ENCODE results near the gene BEND6. TPM values are rescaled to one million over a fixed set of nuclear protein-coding genes. Genes with fewer than 3 reads are reported as not detected.

The BEND6 gene
- total and polyA plus RNA-seq, 3 donors from 2014 or later, result 0.87 to 1.4 (median 1.0) TPM

DNA sequence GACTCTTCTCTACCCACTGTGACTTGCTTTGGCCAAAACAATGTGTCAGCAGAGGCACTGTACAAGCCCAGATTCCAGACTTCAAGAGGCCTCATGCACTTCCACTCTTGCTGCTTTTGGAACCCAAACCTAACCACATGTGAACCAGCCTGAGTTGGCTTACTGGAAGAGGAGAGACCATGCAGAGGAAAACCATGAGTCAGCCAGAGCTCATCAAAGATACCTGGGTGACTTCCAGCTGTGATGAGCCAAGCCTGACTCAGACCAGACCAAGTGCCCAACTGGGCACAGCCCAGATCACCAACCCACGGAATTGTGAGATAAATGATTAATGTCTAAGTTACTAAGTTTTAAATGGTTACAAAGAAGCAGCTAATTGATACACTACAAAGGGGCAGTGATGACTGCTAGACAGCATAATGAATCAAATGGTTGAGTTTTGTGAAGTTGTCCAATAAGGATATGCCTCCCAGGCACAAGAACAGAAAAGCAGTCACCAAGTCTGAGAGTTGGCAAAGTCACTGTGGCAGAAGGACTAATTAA lies 16.2 kb upstream of the BEND6 start:
- no peaks in the 10 kb centered on the region for H3K27me3 ChIP-seq
- H3K36me3 ChIP-seq (ENCODE audit: low read depth, missing control alignments), result no peaks in the 10 kb centered on the region
- no peaks in the 10 kb centered on the region for H3K9me3 ChIP-seq
- TF ChIP-seq, protein P1, sequence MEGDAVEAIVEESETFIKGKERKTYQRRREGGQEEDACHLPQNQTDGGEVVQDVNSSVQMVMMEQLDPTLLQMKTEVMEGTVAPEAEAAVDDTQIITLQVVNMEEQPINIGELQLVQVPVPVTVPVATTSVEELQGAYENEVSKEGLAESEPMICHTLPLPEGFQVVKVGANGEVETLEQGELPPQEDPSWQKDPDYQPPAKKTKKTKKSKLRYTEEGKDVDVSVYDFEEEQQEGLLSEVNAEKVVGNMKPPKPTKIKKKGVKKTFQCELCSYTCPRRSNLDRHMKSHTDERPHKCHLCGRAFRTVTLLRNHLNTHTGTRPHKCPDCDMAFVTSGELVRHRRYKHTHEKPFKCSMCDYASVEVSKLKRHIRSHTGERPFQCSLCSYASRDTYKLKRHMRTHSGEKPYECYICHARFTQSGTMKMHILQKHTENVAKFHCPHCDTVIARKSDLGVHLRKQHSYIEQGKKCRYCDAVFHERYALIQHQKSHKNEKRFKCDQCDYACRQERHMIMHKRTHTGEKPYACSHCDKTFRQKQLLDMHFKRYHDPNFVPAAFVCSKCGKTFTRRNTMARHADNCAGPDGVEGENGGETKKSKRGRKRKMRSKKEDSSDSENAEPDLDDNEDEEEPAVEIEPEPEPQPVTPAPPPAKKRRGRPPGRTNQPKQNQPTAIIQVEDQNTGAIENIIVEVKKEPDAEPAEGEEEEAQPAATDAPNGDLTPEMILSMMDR (IDR thresholded peaks at IDR 0.05), result no peak
- TF ChIP-seq POLR2A (IDR thresholded peaks at IDR 0.05), result no peak
- 47 to 63% methylated on average over 1 of the region's 1 CpG for WGBS, 2 donors
- no peak for DNase-seq
- H3K27ac ChIP-seq, result no peak overlapping the region
- no peaks in the 10 kb centered on the region for H3K4me1 ChIP-seq
- H3K4me3 ChIP-seq, result no peak overlapping the region
- intact Hi-C loops (cut with DNase I; ENCODE audit: low total_unique reads), result no loop called here

DNA sequence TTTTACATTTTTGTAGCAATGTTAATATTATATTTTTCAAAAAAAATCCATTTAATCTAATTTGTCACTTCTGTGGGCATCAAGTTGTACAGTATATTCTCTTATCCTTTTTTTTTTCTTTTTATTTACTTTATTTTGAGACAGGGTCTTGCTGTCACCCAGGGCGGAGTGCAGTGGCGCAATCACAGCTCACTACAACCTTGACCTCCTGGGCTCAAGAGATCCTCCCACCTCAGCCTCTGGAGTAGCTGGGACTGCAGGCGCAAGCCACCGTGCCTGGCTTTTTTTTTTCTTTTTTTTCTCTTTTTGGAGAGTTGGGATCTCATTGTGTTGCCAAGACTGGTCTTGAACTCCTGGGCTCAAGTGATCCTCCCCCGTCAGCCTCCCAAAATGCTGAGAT lies 14.4 kb upstream of the BEND6 start:
- Histone ChIP-seq H3K9me3 (no peaks in the 10 kb centered on the region), H3K4me3 (no peak overlapping the region), H3K36me3 (ENCODE audit: low read depth, missing control alignments) (no peaks in the 10 kb centered on the region), H3K4me1 (no peaks in the 10 kb centered on the region), H3K27ac (no peak overlapping the region), H3K27me3 (no peaks in the 10 kb centered on the region)
- 90 to 98% methylated on average over 5 of the region's 5 CpGs for WGBS, 2 donors
- intact Hi-C loops (cut with DNase I; ENCODE audit: low total_unique reads), result no loop called here
- no peak for DNase-seq
- no peak for TF ChIP-seq POLR2A (IDR thresholded peaks at IDR 0.05)
- TF ChIP-seq, protein P1 (IDR thresholded peaks at IDR 0.05), result no peak

DNA sequence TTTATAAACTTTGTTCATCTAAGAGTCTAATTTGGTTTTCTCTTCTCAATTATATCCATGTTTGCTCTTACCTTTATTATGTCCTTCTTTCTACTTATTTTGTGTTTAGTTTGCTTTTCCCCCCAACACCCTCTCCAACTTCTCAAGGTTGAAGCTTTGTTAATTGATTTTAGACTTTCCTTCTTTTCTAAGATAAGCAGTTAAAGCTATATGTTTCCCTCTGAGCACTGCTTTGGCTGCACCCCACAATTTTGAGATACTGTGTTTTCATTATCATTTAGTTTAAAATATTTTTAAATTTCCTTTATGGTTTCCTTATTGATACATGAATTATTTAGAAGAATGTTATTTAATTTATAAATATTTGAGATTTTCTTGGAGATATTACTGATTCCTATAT lies 13.9 kb upstream of the BEND6 start:
- DNase-seq, result no peak
- Histone ChIP-seq H3K27me3 (no peaks in the 10 kb centered on the region), H3K4me3 (no peak overlapping the region), H3K36me3 (ENCODE audit: low read depth, missing control alignments) (no peaks in the 10 kb centered on the region), H3K9me3 (no peaks in the 10 kb centered on the region), H3K4me1 (no peaks in the 10 kb centered on the region), H3K27ac (no peak overlapping the region)
- TF ChIP-seq, protein P1 (IDR thresholded peaks at IDR 0.05), result no peak
- no peak for TF ChIP-seq POLR2A (IDR thresholded peaks at IDR 0.05)
- intact Hi-C loops (cut with DNase I; ENCODE audit: low total_unique reads), result no loop called here

DNA sequence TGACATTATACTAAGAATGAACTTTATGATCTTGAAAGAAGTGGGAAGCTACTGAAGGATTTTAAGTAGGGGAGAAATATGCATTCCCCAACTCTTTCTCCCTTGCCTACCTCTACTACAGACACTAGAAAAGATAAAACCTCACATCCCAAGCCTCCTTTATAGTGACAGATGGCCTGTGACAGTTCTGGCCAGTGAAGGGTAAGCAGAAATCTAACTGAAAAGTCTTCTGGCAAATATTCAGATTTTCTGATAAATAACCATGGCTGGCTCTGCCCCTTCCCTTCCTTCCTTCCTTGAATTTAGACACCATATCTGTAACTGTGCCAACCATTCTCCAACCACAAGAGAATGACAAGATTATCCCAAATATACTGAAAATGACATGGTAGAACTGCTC lies 10.2 kb upstream of the BEND6 start:
- H3K27me3 ChIP-seq, result no peaks in the 10 kb centered on the region
- TF ChIP-seq, protein P1 (IDR thresholded peaks at IDR 0.05), result no peak
- no peak for TF ChIP-seq POLR2A (IDR thresholded peaks at IDR 0.05)
- no peak overlapping the region for H3K4me3 ChIP-seq
- H3K4me1 ChIP-seq, result no peaks in the 10 kb centered on the region
- no peak overlapping the region for H3K27ac ChIP-seq
- no peaks in the 10 kb centered on the region for H3K9me3 ChIP-seq
- H3K36me3 ChIP-seq (ENCODE audit: low read depth, missing control alignments), result no peaks in the 10 kb centered on the region
- intact Hi-C loops (cut with DNase I; ENCODE audit: low total_unique reads), result no loop called here
- DNase-seq, result no peak

DNA sequence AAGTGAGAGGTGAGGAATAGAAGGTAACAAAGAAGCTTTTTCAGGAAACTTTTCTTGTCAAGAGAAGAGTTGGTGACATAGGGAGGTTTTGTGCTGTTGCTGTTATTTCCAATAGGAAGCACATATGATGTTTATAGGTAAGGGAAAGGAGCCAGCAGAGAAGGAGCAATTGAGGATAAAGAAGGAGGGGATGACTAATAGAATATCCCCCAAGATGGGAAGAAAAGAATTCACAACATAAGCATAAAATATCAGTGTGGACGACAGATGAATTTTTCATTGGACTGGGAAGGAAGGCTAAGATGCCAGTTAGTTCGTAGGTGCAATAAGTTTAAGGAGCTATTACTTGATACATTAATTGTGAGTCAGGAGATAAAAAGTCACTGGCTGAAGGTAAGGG lies 8.5 kb upstream of the BEND6 start:
- Histone ChIP-seq H3K9me3 (no peaks in the 10 kb centered on the region), H3K4me1 (no peaks in the 10 kb centered on the region), H3K27ac (no peak overlapping the region), H3K4me3 (no peak overlapping the region), H3K36me3 (ENCODE audit: low read depth, missing control alignments) (no peaks in the 10 kb centered on the region), H3K27me3 (no peaks in the 10 kb centered on the region)
- intact Hi-C loops (cut with DNase I; ENCODE audit: low total_unique reads), result no loop called here
- no peak for DNase-seq
- WGBS, 2 donors, result 85 to 90% methylated on average over 2 of the region's 2 CpGs
- no peak for TF ChIP-seq POLR2A (IDR thresholded peaks at IDR 0.05)
- TF ChIP-seq, protein P1 (IDR thresholded peaks at IDR 0.05), result no peak

All from testis (tissue), 3 donors.